Skeletal muscle tissue (tissue), 4 donors: Measurements from ENCODE around the gene SP140. TPM values are rescaled to one million over a fixed set of nuclear protein-coding genes. Genes with fewer than 3 reads are reported as not detected.
"Not testable (repeated sequence)": the region's sequence is repeated elsewhere in the genome, so short reads cannot be mapped to it uniquely, and the experiment has no call there.

ENCODE experiments used
- H3K27ac ChIP-seq: one replicate; pipeline ENCODE4 v1.7.0; 2013; ENCODE audit warnings: mild to moderate bottlenecking, low read depth, low read length, inconsistent platforms
- H3K27me3 ChIP-seq, 3 donors: one replicate each; pipeline ENCODE4 v1.7.0; 2013; ENCODE audit warnings: low read length in 3 of 3; ENCODE audit not compliant: control insufficient read depth in 3 of 3, insufficient read depth in 3 of 3
- H3K36me3 ChIP-seq, 3 donors: one replicate each; pipeline ENCODE4 v1.7.0; 2013; ENCODE audit warnings: low read length in 3 of 3; ENCODE audit not compliant: control insufficient read depth in 3 of 3, insufficient read depth in 3 of 3
- H3K4me1 ChIP-seq, 3 donors: one replicate each; pipeline ENCODE4 v1.7.0; 2013; ENCODE audit warnings: low read length in 3 of 3, mild to moderate bottlenecking in 3 of 3; ENCODE audit not compliant: control insufficient read depth in 3 of 3, insufficient read depth in 3 of 3
- H3K4me3 ChIP-seq, 3 donors: one replicate each; pipeline ENCODE4 v1.7.0; 2013; ENCODE audit warnings: low read length in 3 of 3
- H3K9ac ChIP-seq, 3 donors: one replicate each; pipeline ENCODE4 v1.7.0; 2013; ENCODE audit warnings: low read length in 3 of 3, mild to moderate bottlenecking in 3 of 3, moderate library complexity in 2 of 3, low read depth in 1 of 3
- H3K9me3 ChIP-seq, 3 donors: one replicate each; pipeline ENCODE4 v1.7.0; 2013; ENCODE audit warnings: low read length in 3 of 3; ENCODE audit not compliant: control insufficient read depth in 3 of 3
- total RNA-seq: library from RNA; depleted of rRNA; stranded (reverse); fragments of >200 nt; gene quantifications from one replicate; pipeline ENCODE4 v1.2.3, GENCODE V29; 2014
- donor health status: Osteomylitis.

Gene SP140
- total RNA-seq, 1 donor from 2014 or later: 0.52 TPM

- no peak overlapping the region for H3K4me3 ChIP-seq
- H3K27me3 ChIP-seq: no peaks in the 10 kb centered on the region
- H3K9me3 ChIP-seq: peaks cover 0 to 4% (median 0%) of the 10 kb centered on the region in 3 donors
- H3K9ac ChIP-seq: no peak overlapping the region
- H3K4me1 ChIP-seq: no peaks in the 10 kb centered on the region
- H3K27ac ChIP-seq: no peak overlapping the region
- no peaks in the 10 kb centered on the region for H3K36me3 ChIP-seq
Observed at GRCh38 chr2:230246206-230246605, 20.7 kb downstream of the SP140 start.

- no peak overlapping the region for H3K9ac ChIP-seq
- H3K27me3 ChIP-seq: no peaks in the 10 kb centered on the region
- no peaks in the 10 kb centered on the region for H3K4me1 ChIP-seq
- H3K36me3 ChIP-seq: no peaks in the 10 kb centered on the region
- H3K27ac ChIP-seq: no peak overlapping the region
- H3K4me3 ChIP-seq: no peak overlapping the region
- no peaks in the 10 kb centered on the region for H3K9me3 ChIP-seq
Observed at GRCh38 chr2:230250231-230250630, 24.7 kb downstream of the SP140 start.

- no peak overlapping the region for H3K27ac ChIP-seq
- H3K36me3 ChIP-seq: no peaks in the 10 kb centered on the region
- H3K9ac ChIP-seq: no peak overlapping the region
- H3K4me3 ChIP-seq: no peak overlapping the region
- H3K4me1 ChIP-seq: no peaks in the 10 kb centered on the region
- H3K27me3 ChIP-seq: no peaks in the 10 kb centered on the region
- no peaks in the 10 kb centered on the region for H3K9me3 ChIP-seq
Observed at GRCh38 chr2:230254152-230254881, 28.8 kb downstream of the SP140 start.

GRCh38 chr2:230256733-230257332 is 31.3 kb downstream of the SP140 start:
- no peaks in the 10 kb centered on the region for H3K9me3 ChIP-seq
- no peak overlapping the region for H3K4me3 ChIP-seq
- H3K36me3 ChIP-seq: no peaks in the 10 kb centered on the region
- no peaks in the 10 kb centered on the region for H3K4me1 ChIP-seq
- H3K27ac ChIP-seq: no peak overlapping the region
- H3K9ac ChIP-seq: no peak overlapping the region
- no peaks in the 10 kb centered on the region for H3K27me3 ChIP-seq

GRCh38 chr2:230258483-230258882 is 32.9 kb downstream of the SP140 start:
- no peaks in the 10 kb centered on the region for H3K4me1 ChIP-seq
- no peaks in the 10 kb centered on the region for H3K9me3 ChIP-seq
- no peak overlapping the region for H3K9ac ChIP-seq
- no peaks in the 10 kb centered on the region for H3K36me3 ChIP-seq
- H3K4me3 ChIP-seq: no peak overlapping the region
- no peak overlapping the region for H3K27ac ChIP-seq
- no peaks in the 10 kb centered on the region for H3K27me3 ChIP-seq

- no peaks in the 10 kb centered on the region for H3K4me1 ChIP-seq
- H3K27me3 ChIP-seq: no peaks in the 10 kb centered on the region
Observed at GRCh38 chr2:230262246-230262645, 36.7 kb downstream of the SP140 start.

GRCh38 chr2:230264945-230265344 is 39.4 kb downstream of the SP140 start:
- not testable (repeated sequence) for H3K36me3 ChIP-seq, H3K27me3 ChIP-seq, H3K27ac ChIP-seq, H3K9me3 ChIP-seq, H3K4me1 ChIP-seq, H3K9ac ChIP-seq, H3K4me3 ChIP-seq

More at GRCh38 chr2:230262246-230262645, 36.7 kb downstream of the SP140 start:
- H3K9me3 ChIP-seq: no peaks in the 10 kb centered on the region
- no peak overlapping the region for H3K9ac ChIP-seq
- H3K4me3 ChIP-seq: no peak overlapping the region
- no peak overlapping the region for H3K27ac ChIP-seq
- H3K36me3 ChIP-seq: no peaks in the 10 kb centered on the region

GRCh38 chr2:230266638-230267037 is 41.1 kb downstream of the SP140 start:
- no peaks in the 10 kb centered on the region for H3K27me3 ChIP-seq

GRCh38 chr2:230267059-230267458 is 41.5 kb downstream of the SP140 start:
- Histone ChIP-seq H3K27ac (no peak overlapping the region), H3K4me1 (peaks cover 0 to 4% (median 4%) of the 10 kb centered on the region in 3 donors), H3K36me3 (no peaks in the 10 kb centered on the region), H3K9ac (no peak overlapping the region), H3K9me3 (no peaks in the 10 kb centered on the region), H3K4me3 (no peak overlapping the region), H3K27me3 (no peaks in the 10 kb centered on the region)

More at GRCh38 chr2:230266638-230267037, 41.1 kb downstream of the SP140 start:
- Histone ChIP-seq H3K27ac (no peak overlapping the region), H3K4me3 (no peak overlapping the region), H3K36me3 (no peaks in the 10 kb centered on the region), H3K4me1 (peaks cover 0 to 4% (median 4%) of the 10 kb centered on the region in 3 donors), H3K9ac (no peak overlapping the region), H3K9me3 (no peaks in the 10 kb centered on the region)

- H3K27ac ChIP-seq: no peak overlapping the region
- no peak overlapping the region for H3K9ac ChIP-seq
- H3K4me3 ChIP-seq: no peak overlapping the region
- peaks cover 0 to 4% (median 4%) of the 10 kb centered on the region in 3 donors for H3K4me1 ChIP-seq
- H3K9me3 ChIP-seq: no peaks in the 10 kb centered on the region
- no peaks in the 10 kb centered on the region for H3K36me3 ChIP-seq
- H3K27me3 ChIP-seq: no peaks in the 10 kb centered on the region
Observed at GRCh38 chr2:230267556-230267955, 42.0 kb downstream of the SP140 start.
